ENCODE measurements around the gene SLC6A12. TPM values are rescaled to one million over a fixed set of nuclear protein-coding genes. Genes with fewer than 3 reads are reported as not detected.

The SLC6A12 gene
- total RNA-seq, 2 donors from 2014 or later = not detected

- Mint-ChIP-seq H3K4me1 (peaks cover 6% of the 10 kb centered on the region), H3K27me3 (peaks cover 12% of the 10 kb centered on the region), H3K36me3 (ENCODE audit: low read depth) (no peaks in the 10 kb centered on the region), H3K27ac (no peak overlapping the region), H3K9me3 (no peaks in the 10 kb centered on the region), H3K4me3 (no peak overlapping the region)
- ATAC-seq (replicated peaks) = no peak
Observed at GRCh38 chr12:177336-177979, 36.5 kb downstream of the SLC6A12 start.

GRCh38 chr12:176321-177181 is 37.4 kb downstream of the SLC6A12 start:
- peaks cover 13% of the 10 kb centered on the region for H3K27me3 Mint-ChIP-seq
- no peak overlapping the region for H3K27ac Mint-ChIP-seq
- no peak overlapping the region for H3K4me3 Mint-ChIP-seq
- ATAC-seq (replicated peaks) = peak; percentile 25
- H3K36me3 Mint-ChIP-seq (ENCODE audit: low read depth) = no peaks in the 10 kb centered on the region
- peaks cover 6% of the 10 kb centered on the region for H3K4me1 Mint-ChIP-seq
- no peaks in the 10 kb centered on the region for H3K9me3 Mint-ChIP-seq

DNA sequence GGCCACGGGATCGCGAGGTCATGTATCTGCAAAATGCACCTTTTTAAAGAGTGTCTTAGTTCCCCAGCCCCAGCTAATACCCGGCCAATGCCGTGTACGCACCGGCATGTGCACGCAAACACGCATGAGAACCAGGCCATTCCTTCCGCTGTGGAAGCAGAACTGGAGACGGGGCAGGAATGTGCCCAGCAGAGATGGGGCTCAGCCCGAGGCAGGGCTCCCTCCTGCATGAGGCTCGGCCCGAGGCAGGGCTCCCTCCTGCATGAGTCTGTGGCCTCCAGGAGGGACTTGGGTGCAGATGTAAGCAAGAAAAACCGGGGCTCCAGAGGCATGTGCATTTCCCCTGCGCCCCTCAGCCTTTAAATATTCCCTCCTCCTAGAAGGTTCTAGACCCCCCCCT is 38.2 kb downstream of the SLC6A12 start:
- Mint-ChIP-seq H3K27me3 (peaks cover 18% of the 10 kb centered on the region), H3K27ac (no peak overlapping the region), H3K9me3 (no peaks in the 10 kb centered on the region), H3K4me3 (no peak overlapping the region), H3K4me1 (peaks cover 6% of the 10 kb centered on the region), H3K36me3 (ENCODE audit: low read depth) (no peaks in the 10 kb centered on the region)
- no peak for ATAC-seq (replicated peaks)

DNA sequence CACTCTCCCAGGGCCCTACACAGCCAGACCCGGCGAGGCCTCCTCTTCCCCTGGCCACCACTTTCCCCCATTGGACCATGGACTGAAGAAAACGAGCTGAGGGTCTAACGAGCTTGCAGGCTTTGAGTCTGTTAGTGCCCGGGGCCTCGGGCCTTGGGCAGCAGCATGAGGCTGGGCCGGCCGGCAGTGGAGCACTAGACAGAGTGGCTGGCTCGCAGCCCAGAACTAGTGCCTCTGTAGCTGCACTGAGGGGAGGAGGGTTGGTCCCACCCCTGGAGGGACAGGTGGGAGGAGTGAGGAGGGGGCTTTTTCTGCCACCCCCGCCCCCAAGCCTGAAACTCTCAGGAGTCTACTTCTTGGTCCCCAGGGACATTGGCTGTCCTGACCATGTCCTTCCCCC is 38.7 kb downstream of the SLC6A12 start:
- Mint-ChIP-seq H3K4me1 (peaks cover 4% of the 10 kb centered on the region), H3K4me3 (no peak overlapping the region), H3K9me3 (no peaks in the 10 kb centered on the region), H3K27me3 (peaks cover 18% of the 10 kb centered on the region), H3K27ac (no peak overlapping the region), H3K36me3 (ENCODE audit: low read depth) (no peaks in the 10 kb centered on the region)
- ATAC-seq (replicated peaks) = no peak

DNA sequence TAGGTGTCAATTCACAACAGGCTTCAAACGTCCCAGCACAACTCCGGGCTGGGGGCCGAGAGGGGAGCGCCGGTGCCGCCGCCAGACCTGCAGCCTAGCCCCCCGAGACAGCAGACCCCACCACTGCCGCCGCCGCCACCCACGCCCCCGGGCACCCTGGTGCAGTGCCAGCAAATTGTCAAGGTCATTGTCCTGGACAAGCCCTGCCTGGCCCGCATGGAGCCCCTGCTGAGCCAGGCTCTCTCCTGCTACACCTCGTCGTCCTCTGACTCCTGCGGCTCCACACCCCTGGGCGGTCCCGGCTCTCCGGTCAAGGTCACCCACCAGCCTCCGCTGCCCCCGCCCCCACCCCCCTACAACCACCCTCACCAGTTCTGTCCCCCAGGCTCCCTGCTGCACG is 39.4 kb downstream of the SLC6A12 start:
- no peak for ATAC-seq (replicated peaks)
- H3K9me3 Mint-ChIP-seq = no peaks in the 10 kb centered on the region
- no peaks in the 10 kb centered on the region for H3K4me1 Mint-ChIP-seq
- H3K27ac Mint-ChIP-seq = no peak overlapping the region
- no peaks in the 10 kb centered on the region for H3K36me3 Mint-ChIP-seq (ENCODE audit: low read depth)
- no peak overlapping the region for H3K4me3 Mint-ChIP-seq
- H3K27me3 Mint-ChIP-seq = peaks cover 21% of the 10 kb centered on the region

GRCh38 chr12:174124-174523 is 39.8 kb downstream of the SLC6A12 start:
- peaks cover 25% of the 10 kb centered on the region for H3K27me3 Mint-ChIP-seq
- no peaks in the 10 kb centered on the region for H3K9me3 Mint-ChIP-seq
- no peaks in the 10 kb centered on the region for H3K4me1 Mint-ChIP-seq
- H3K36me3 Mint-ChIP-seq (ENCODE audit: low read depth) = no peaks in the 10 kb centered on the region
- no peak for ATAC-seq (replicated peaks)
- H3K4me3 Mint-ChIP-seq = no peak overlapping the region
- no peak overlapping the region for H3K27ac Mint-ChIP-seq

DNA sequence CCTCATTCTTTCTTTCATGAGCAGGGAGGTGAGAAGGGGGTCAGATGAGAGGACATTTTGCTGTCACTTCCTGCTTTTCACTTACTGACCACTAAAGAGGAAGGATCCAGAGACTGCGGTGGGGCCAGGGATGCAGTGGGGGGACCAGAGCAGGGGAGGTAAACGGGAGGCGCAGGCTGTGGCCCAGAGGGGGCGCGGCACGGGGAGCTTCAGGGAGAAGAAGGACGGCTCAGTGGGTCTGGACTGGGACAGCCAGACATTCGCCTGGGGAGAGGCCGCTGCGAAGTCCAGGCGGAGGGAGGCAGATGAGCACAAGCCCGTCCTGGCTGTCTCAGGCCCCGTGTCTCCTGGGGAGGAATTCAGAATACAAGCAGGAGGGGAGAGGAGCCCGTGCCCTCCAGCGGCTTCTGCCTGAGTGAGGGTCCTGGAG is 41.2 kb downstream of the SLC6A12 start:
- ATAC-seq (replicated peaks) = no peak
- Mint-ChIP-seq H3K27me3 (peaks cover 22% of the 10 kb centered on the region), H3K4me1 (no peaks in the 10 kb centered on the region), H3K4me3 (no peak overlapping the region), H3K27ac (no peak overlapping the region), H3K9me3 (no peaks in the 10 kb centered on the region), H3K36me3 (ENCODE audit: low read depth) (no peaks in the 10 kb centered on the region)

- no peaks in the 10 kb centered on the region for H3K4me1 Mint-ChIP-seq
- no peak for ATAC-seq (replicated peaks)
- H3K27ac Mint-ChIP-seq = no peak overlapping the region
- H3K9me3 Mint-ChIP-seq = no peaks in the 10 kb centered on the region
- peaks cover 25% of the 10 kb centered on the region for H3K27me3 Mint-ChIP-seq
- no peak overlapping the region for H3K4me3 Mint-ChIP-seq
- no peaks in the 10 kb centered on the region for H3K36me3 Mint-ChIP-seq (ENCODE audit: low read depth)
Observed at GRCh38 chr12:171743-172676, 41.9 kb downstream of the SLC6A12 start.

DNA sequence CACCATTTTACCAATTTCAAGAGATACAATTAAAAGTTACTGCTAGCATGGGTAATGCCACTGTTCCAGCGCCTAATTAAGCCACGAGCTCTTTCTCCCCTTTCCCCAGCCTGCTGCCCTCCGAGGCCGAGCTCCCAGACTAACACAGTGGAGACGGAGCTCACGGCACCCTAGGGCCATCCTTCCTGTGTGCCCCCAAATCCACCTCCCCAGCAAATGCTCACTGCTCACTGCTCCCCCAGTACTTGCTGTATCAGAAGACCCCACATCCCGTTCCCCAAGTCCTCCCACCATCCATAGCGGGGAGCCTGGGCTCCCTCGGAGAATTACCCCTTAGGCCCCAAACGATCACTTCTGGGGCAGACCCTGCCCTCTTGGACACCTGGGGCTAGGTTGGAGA is 42.7 kb downstream of the SLC6A12 start:
- H3K9me3 Mint-ChIP-seq = no peaks in the 10 kb centered on the region
- H3K4me3 Mint-ChIP-seq = no peak overlapping the region
- H3K4me1 Mint-ChIP-seq = no peaks in the 10 kb centered on the region
- peaks cover 26% of the 10 kb centered on the region for H3K27me3 Mint-ChIP-seq
- no peaks in the 10 kb centered on the region for H3K36me3 Mint-ChIP-seq (ENCODE audit: low read depth)
- ATAC-seq (replicated peaks) = no peak
- no peak overlapping the region for H3K27ac Mint-ChIP-seq

DNA sequence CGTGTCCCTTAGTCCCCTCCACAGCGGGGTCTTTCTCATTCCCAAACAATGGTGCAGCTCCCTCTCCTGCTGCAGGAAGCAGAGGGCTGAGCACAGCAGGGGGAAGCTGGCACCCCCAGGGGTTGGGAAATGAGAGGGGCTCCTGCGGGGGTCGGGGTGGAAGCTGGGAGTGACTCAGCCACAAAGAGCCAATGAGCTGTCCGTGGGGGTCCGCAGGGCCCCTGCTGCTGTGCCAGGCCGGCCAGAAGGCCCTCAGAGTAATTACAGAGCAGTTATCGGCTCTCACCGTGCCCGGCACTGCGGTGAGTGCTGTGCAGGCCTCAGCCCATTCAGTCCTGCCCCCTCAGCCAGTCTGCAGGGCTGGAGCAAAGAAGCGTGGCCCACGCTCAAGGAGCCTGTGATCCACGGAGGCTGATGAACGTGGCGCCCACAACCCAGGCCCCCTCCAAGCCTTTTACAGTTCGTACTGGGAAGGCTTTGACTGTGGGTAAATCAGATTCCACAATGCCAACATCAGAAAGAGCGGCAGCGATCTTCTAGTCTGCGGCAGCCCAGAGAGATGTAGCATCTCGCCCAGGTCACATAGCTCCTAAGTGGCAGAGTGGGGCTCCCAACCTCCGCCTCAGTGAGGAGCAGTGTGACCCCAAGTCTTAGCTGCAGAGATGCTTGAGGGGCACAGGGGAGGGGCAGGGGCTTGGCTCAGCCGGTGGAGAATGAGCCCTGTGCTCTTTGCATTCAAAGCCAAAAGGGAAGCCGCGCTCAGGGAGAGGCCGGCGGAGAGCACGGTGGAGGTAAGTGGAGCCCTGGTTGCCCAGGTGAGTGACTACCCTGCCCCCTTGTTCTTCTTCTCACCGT is 43.4 kb downstream of the SLC6A12 start:
- H3K36me3 Mint-ChIP-seq (ENCODE audit: low read depth) = no peaks in the 10 kb centered on the region
- no peak overlapping the region for H3K4me3 Mint-ChIP-seq
- no peaks in the 10 kb centered on the region for H3K9me3 Mint-ChIP-seq
- H3K27me3 Mint-ChIP-seq = peaks cover 29% of the 10 kb centered on the region
- no peaks in the 10 kb centered on the region for H3K4me1 Mint-ChIP-seq
- ATAC-seq (replicated peaks) = no peak
- no peak overlapping the region for H3K27ac Mint-ChIP-seq

- Mint-ChIP-seq H3K36me3 (ENCODE audit: low read depth) (no peaks in the 10 kb centered on the region), H3K9me3 (no peaks in the 10 kb centered on the region), H3K27ac (no peak overlapping the region), H3K27me3 (peaks cover 26% of the 10 kb centered on the region), H3K4me1 (no peaks in the 10 kb centered on the region), H3K4me3 (no peak overlapping the region)
- ATAC-seq (replicated peaks) = no peak
Observed at GRCh38 chr12:169528-170370, 44.2 kb downstream of the SLC6A12 start.

DNA sequence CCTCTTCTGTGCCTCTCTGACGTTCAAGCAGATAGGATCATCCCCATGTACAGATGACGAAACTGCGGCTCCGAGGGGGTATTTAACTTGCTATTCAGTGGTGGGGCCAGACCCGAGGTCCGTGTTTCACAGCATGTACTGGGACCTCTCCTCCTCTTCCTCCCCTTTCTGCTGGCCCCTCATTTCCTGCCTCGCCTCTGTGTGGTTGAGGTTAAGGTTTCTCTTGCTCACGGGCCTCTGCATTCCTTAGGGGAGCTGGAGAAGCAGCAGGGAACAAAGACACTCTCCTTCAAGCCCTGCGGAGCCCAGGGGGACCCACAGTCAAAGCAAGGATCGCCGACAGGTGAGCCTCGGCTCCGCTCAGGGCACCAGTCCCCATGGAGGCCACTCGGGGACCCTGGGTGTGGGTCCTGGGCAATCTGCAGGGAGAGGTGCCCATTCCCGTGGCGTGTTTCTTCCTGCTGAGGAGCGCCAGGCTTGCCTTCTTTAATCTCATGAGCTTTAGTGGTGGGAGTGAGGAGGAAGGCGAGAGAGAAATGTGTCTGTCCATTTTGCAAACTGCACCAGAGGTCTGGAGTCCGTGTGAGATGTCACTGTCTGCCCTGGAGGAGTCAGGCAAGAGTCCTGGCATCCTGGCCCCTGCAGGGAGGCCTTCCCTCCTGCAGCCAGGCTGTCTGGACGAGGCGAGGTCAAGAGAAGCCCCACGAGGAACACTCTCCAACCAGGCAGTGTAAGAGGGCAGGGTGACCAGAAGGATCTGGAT is 45.0 kb downstream of the SLC6A12 start:
- no peak for ATAC-seq (replicated peaks)
- Mint-ChIP-seq H3K4me3 (no peak overlapping the region), H3K27ac (no peak overlapping the region), H3K36me3 (ENCODE audit: low read depth) (no peaks in the 10 kb centered on the region), H3K9me3 (no peaks in the 10 kb centered on the region), H3K4me1 (no peaks in the 10 kb centered on the region), H3K27me3 (peaks cover 26% of the 10 kb centered on the region)
